Neural crest cell (in vitro differentiated cells): ENCODE measurements around the gene LDLRAD3. TPM values are rescaled to one million over a fixed set of nuclear protein-coding genes. Genes with fewer than 3 reads are reported as not detected.

Experiments used
- DNase-seq: peaks from one replicate; pipeline ENCODE4 v3.0.0; 2021; ENCODE audit warnings: low read depth, mixed read lengths, low spot score
- H3K27ac Mint-ChIP-seq: one replicate; pipeline ENCODE4 v1.8.0; 2021; ENCODE audit warnings: mild to moderate bottlenecking, mixed read lengths; ENCODE audit not compliant: unreplicated experiment
- H3K27me3 Mint-ChIP-seq: 2 replicates; pipeline ENCODE4 v1.8.0; 2021; ENCODE audit warnings: low read depth, mild to moderate bottlenecking, mixed read lengths
- H3K36me3 Mint-ChIP-seq: 2 replicates; pipeline ENCODE4 v1.8.0; 2021; ENCODE audit warnings: low read depth, mild to moderate bottlenecking, mixed read lengths
- H3K4me1 Mint-ChIP-seq: 2 replicates; pipeline ENCODE4 v1.8.0; 2021; ENCODE audit warnings: mixed read lengths
- H3K4me3 Mint-ChIP-seq: one replicate; pipeline ENCODE4 v1.8.0; 2021; ENCODE audit warnings: mild to moderate bottlenecking, mixed read lengths
- H3K9me3 Mint-ChIP-seq: 2 replicates; pipeline ENCODE4 v1.8.0; 2021; ENCODE audit warnings: mixed read lengths
- CTCF ChIP-seq: fragments of 200-600 bp; sonication (generic); conservative IDR thresholded peaks from 2 replicates; pipeline ENCODE4 v1.5.0; 2021; ENCODE audit warnings: antibody characterized with exemption, mild to moderate bottlenecking
- total RNA-seq: library from RNA; stranded (reverse); gene quantifications from 2 replicates; pipeline ENCODE4 v1.2.1, GENCODE V29; 2021

Gene LDLRAD3
- total RNA-seq, 1 donor from 2014 or later, result 30.1 TPM

GRCh38 chr11:36142439-36142838 is 198.6 kb downstream of the LDLRAD3 start:
- no peak overlapping the region for H3K4me3 Mint-ChIP-seq
- H3K27ac Mint-ChIP-seq, result no peak overlapping the region
- no peak for DNase-seq
- no peaks in the 10 kb centered on the region for H3K27me3 Mint-ChIP-seq
- peaks cover 2% of the 10 kb centered on the region for H3K36me3 Mint-ChIP-seq
- TF ChIP-seq CTCF, result no peak
- H3K4me1 Mint-ChIP-seq, result peaks cover 27% of the 10 kb centered on the region
- peaks cover 3% of the 10 kb centered on the region for H3K9me3 Mint-ChIP-seq

- Mint-ChIP-seq H3K4me3 (no peak overlapping the region), H3K4me1 (peaks cover 27% of the 10 kb centered on the region), H3K36me3 (peaks cover 2% of the 10 kb centered on the region), H3K9me3 (peaks cover 3% of the 10 kb centered on the region), H3K27me3 (no peaks in the 10 kb centered on the region), H3K27ac (no peak overlapping the region)
- no peak for TF ChIP-seq CTCF
- no peak for DNase-seq
Observed at GRCh38 chr11:36142879-36143278, 199.0 kb downstream of the LDLRAD3 start.

- DNase-seq, result no peak
- H3K4me1 Mint-ChIP-seq, result peaks cover 38% of the 10 kb centered on the region
- H3K9me3 Mint-ChIP-seq, result peaks cover 3% of the 10 kb centered on the region
- H3K27ac Mint-ChIP-seq, result no peak overlapping the region
- H3K27me3 Mint-ChIP-seq, result no peaks in the 10 kb centered on the region
- no peak overlapping the region for H3K4me3 Mint-ChIP-seq
- peaks cover 7% of the 10 kb centered on the region for H3K36me3 Mint-ChIP-seq
- no peak for TF ChIP-seq CTCF
Observed at GRCh38 chr11:36146437-36146836, 202.6 kb downstream of the LDLRAD3 start.

- H3K4me3 Mint-ChIP-seq, result no peak overlapping the region
- peaks cover 27% of the 10 kb centered on the region for H3K4me1 Mint-ChIP-seq
- peaks cover 3% of the 10 kb centered on the region for H3K9me3 Mint-ChIP-seq
- peaks cover 7% of the 10 kb centered on the region for H3K36me3 Mint-ChIP-seq
- no peaks in the 10 kb centered on the region for H3K27me3 Mint-ChIP-seq
- no peak for DNase-seq
- TF ChIP-seq CTCF, result no peak
- H3K27ac Mint-ChIP-seq, result no peak overlapping the region
Observed at GRCh38 chr11:36147491-36147890, 203.6 kb downstream of the LDLRAD3 start.

GRCh38 chr11:36148701-36149100 is 204.8 kb downstream of the LDLRAD3 start:
- no peak for TF ChIP-seq CTCF
- peak overlapping the region; percentile 80 for H3K27ac Mint-ChIP-seq
- peaks cover 3% of the 10 kb centered on the region for H3K9me3 Mint-ChIP-seq
- H3K36me3 Mint-ChIP-seq, result peaks cover 7% of the 10 kb centered on the region
- H3K27me3 Mint-ChIP-seq, result no peaks in the 10 kb centered on the region
- peaks cover 27% of the 10 kb centered on the region for H3K4me1 Mint-ChIP-seq
- no peak for DNase-seq
- H3K4me3 Mint-ChIP-seq, result no peak overlapping the region
